Natural killer cell treated with Interleukin-12 subunit alpha and Interleukin-12 subunit beta and Interleukin-15 and Interleukin-18, amount 100 ng/mL, for 72 hours (primary cell): ENCODE measurements around the gene MOXD1. TPM values are rescaled to one million over a fixed set of nuclear protein-coding genes. Genes with fewer than 3 reads are reported as not detected.

Experiments
- ATAC-seq, 2 donors: fragments of 150-1000 bp; cut with Tn5 transposase in 1 of 2; sonication (Bioruptor Pico), chemical (Tn5 transposase) in 1 of 2; 2 replicates each; pipeline ENCODE4 v1.10.0; 2021
- DNase-seq: peaks from one replicate; pipeline ENCODE4 v3.0.0; 2022; ENCODE audit warnings: low spot score
- H3K27ac Mint-ChIP-seq, 2 donors: 1 replicate in 1 of 2; 2 replicates in 1 of 2; pipeline ENCODE4 v1.8.0; 2022; ENCODE audit warnings: mixed read lengths in 2 of 2, mild to moderate bottlenecking in 1 of 2, moderate library complexity in 1 of 2
- H3K27me3 Mint-ChIP-seq, 2 donors: 1 replicate in 1 of 2; 2 replicates in 1 of 2; pipeline ENCODE4 v1.8.0; 2022; ENCODE audit warnings: mixed read lengths in 2 of 2
- H3K36me3 Mint-ChIP-seq: one replicate; pipeline ENCODE4 v1.8.0; 2022; ENCODE audit warnings: mixed read lengths
- H3K4me1 Mint-ChIP-seq, 2 donors: 1 replicate in 1 of 2; 2 replicates in 1 of 2; pipeline ENCODE4 v1.8.0; 2022; ENCODE audit warnings: low read depth in 2 of 2, mixed read lengths in 2 of 2, mild to moderate bottlenecking in 1 of 2
- H3K4me3 Mint-ChIP-seq: one replicate; pipeline ENCODE4 v1.8.0; 2022; ENCODE audit warnings: mixed read lengths
- H3K9me3 Mint-ChIP-seq: 2 replicates; pipeline ENCODE4 v1.8.0; 2022; ENCODE audit warnings: mixed read lengths
- total RNA-seq, 2 donors: library from RNA; stranded (reverse); gene quantifications; one replicate each; pipeline ENCODE4 v1.2.3, GENCODE V29; 2022

The MOXD1 gene
- total RNA-seq, 2 donors from 2014 or later: 0.70 TPM; not detected in 1

DNA sequence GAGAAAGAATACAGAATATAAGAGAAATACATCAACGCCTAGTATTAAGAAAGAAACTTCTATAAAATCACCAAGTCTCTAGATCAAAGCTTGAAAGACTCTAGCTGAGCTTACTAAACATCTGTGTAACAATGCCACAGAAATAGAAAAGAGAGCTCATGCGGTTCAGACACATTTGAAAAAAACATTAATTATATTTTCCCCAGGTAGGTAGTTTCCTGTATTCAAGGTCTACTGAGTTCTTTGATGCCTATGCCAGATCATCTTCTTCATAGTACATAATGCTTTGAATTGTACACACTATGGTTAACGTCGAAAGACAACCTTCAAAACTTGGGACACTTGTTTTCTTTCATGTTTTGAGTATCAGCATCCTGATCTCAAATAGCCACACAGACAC is 11.3 kb downstream of the MOXD1 start:
- H3K4me1 Mint-ChIP-seq: peaks cover 0 to 3% of the 10 kb centered on the region in 2 donors
- H3K4me3 Mint-ChIP-seq: no peak overlapping the region
- H3K9me3 Mint-ChIP-seq: peaks cover 8% of the 10 kb centered on the region
- DNase-seq (no peak), ATAC-seq (no peak)
- H3K27ac Mint-ChIP-seq: no peak overlapping the region
- H3K27me3 Mint-ChIP-seq: peaks cover 15 to 44% of the 10 kb centered on the region in 2 donors
- H3K36me3 Mint-ChIP-seq: peaks cover 12% of the 10 kb centered on the region

DNA sequence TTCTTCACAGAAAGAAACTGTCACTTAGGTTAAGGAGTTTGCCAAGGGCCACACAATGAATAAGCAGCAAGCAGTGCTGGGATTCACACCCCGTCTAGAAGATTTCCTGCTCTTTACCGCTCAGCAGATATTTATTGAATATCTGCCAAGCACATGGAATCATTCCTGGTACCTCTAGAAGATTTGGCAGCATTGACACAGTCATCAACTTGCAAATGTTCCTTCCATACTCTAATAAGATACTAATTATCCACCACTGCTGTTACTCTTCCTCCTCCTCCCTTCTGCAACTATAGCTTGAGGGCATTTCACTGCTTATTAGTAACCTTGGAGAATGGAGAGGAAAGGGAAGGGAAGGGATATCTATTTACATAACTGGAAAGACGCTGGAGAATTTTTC is 13.0 kb downstream of the MOXD1 start:
- DNase-seq (no peak), ATAC-seq (no peak)
- Mint-ChIP-seq H3K36me3 (no peaks in the 10 kb centered on the region), H3K4me1 (no peaks in the 10 kb centered on the region), H3K27ac (no peak overlapping the region), H3K27me3 (peaks cover 19 to 42% of the 10 kb centered on the region in 2 donors), H3K9me3 (peaks cover 4% of the 10 kb centered on the region), H3K4me3 (no peak overlapping the region)

DNA sequence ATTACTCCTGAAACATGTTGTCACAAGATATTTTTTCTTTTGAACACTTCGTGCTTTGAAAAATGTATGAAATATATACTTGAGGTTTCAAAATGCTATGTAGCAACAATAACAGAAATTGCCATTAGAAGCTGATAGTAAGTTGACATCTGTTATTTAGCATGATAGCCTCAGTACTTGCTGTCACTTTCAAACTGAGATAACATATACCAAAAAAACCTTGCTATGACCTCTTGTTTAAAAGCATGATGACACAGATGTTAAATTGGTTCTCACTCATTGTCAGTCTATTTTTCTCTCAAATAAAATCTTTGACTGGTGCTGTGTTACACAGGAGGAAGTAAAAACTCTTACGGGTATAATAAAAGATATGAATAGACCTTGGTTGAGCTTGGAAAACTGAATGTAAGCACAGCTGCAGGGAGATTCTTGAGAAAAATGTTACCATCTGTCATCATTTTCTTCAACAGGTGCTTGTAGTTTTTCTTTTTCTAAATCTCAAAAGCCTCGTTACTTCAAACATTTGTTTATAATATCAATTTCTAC is 18.6 kb downstream of the MOXD1 start:
- Mint-ChIP-seq H3K36me3 (no peaks in the 10 kb centered on the region), H3K27ac (no peak overlapping the region), H3K4me3 (no peak overlapping the region), H3K27me3 (peaks cover 18 to 34% of the 10 kb centered on the region in 2 donors), H3K9me3 (no peaks in the 10 kb centered on the region), H3K4me1 (no peaks in the 10 kb centered on the region)
- ATAC-seq (no peak), DNase-seq (no peak)

- ATAC-seq (no peak), DNase-seq (no peak)
- no peak overlapping the region for H3K27ac Mint-ChIP-seq
- no peak overlapping the region for H3K4me3 Mint-ChIP-seq
- H3K4me1 Mint-ChIP-seq: no peaks in the 10 kb centered on the region
- no peaks in the 10 kb centered on the region for H3K9me3 Mint-ChIP-seq
- no peaks in the 10 kb centered on the region for H3K36me3 Mint-ChIP-seq
- H3K27me3 Mint-ChIP-seq: peaks cover 18 to 32% of the 10 kb centered on the region in 2 donors
These were observed 19.9 kb downstream of the MOXD1 start for GRCh38 chr6:132381381-132381780.

GRCh38 chr6:132380358-132381029 is 20.8 kb downstream of the MOXD1 start:
- Mint-ChIP-seq H3K4me3 (no peak overlapping the region), H3K4me1 (no peaks in the 10 kb centered on the region), H3K36me3 (no peaks in the 10 kb centered on the region), H3K9me3 (no peaks in the 10 kb centered on the region), H3K27me3 (peaks cover 18 to 32% of the 10 kb centered on the region in 2 donors), H3K27ac (no peak overlapping the region)
- no peak for ATAC-seq
- no peak for DNase-seq

DNA sequence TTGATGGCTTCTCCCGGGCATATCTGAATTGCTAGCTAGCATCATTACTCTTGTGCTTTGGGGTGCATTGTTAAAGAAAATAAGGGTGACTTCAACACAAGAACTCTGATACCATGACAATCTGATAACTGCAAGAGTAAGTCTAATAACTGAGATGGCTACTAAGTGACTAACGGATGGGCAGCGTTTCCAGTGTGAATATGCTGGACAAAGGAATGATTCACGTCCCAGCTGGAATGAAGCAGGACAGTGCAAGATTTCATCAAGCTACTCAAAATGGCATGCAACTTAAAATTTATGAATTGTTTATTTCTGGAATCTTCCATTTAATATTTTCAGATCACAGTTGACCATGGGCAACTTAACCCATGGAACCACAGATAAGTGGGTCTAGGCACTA is 31.7 kb downstream of the MOXD1 start:
- no peaks in the 10 kb centered on the region for H3K36me3 Mint-ChIP-seq
- no peaks in the 10 kb centered on the region for H3K9me3 Mint-ChIP-seq
- H3K4me1 Mint-ChIP-seq: peaks cover 0 to 15% of the 10 kb centered on the region in 2 donors
- no peak overlapping the region for H3K4me3 Mint-ChIP-seq
- H3K27me3 Mint-ChIP-seq: peaks cover 16 to 40% of the 10 kb centered on the region in 2 donors
- DNase-seq (no peak), ATAC-seq (no peak)
- H3K27ac Mint-ChIP-seq: no peak overlapping the region

DNA sequence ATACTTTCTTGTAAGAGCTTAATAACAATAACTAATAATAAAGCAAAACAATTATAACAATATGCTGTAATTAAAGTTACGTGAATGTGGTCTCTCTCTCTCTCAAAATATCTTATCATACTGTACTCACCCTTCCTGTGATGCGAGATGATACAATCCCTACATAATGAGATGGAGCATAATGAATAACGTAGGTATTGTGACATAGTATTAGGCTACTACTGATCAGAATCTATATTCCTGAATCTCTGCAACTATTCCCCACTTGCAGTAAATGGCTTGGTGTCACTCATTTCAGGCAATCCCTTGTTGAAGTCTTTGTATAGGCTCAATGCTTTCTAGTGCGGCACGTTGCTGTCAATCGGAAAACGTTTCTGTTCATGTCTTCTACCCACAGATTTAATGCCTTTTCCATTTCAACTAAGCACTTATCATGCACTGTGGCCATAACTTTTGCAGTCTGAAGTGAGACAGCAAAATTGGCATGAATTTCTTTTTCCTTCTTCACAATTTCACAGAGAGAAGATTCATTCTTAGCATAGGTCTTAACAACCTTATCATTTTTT is 32.3 kb downstream of the MOXD1 start:
- Mint-ChIP-seq H3K27ac (no peak overlapping the region), H3K9me3 (no peaks in the 10 kb centered on the region), H3K36me3 (no peaks in the 10 kb centered on the region), H3K4me3 (no peak overlapping the region), H3K27me3 (peaks cover 15 to 39% of the 10 kb centered on the region in 2 donors), H3K4me1 (peaks cover 0 to 15% of the 10 kb centered on the region in 2 donors)
- no peak for ATAC-seq
- DNase-seq: no peak

- peaks cover 10 to 37% of the 10 kb centered on the region in 2 donors for H3K27me3 Mint-ChIP-seq
- no peaks in the 10 kb centered on the region for H3K9me3 Mint-ChIP-seq
- ATAC-seq: peak; percentile 64 to 89
- no peaks in the 10 kb centered on the region for H3K36me3 Mint-ChIP-seq
- DNase-seq: no peak
- peak overlapping the region in 1 of 2 donors; percentile 26 for H3K27ac Mint-ChIP-seq
- peak overlapping the region; percentile 33 for H3K4me3 Mint-ChIP-seq
- peaks cover 0 to 15% of the 10 kb centered on the region in 2 donors for H3K4me1 Mint-ChIP-seq
These were observed 35.9 kb downstream of the MOXD1 start for GRCh38 chr6:132365281-132365907.

GRCh38 chr6:132364306-132365074 is 36.8 kb downstream of the MOXD1 start:
- no peaks in the 10 kb centered on the region for H3K36me3 Mint-ChIP-seq
- no peak for DNase-seq
- H3K27me3 Mint-ChIP-seq: peaks cover 10 to 34% of the 10 kb centered on the region in 2 donors
- no peaks in the 10 kb centered on the region for H3K9me3 Mint-ChIP-seq
- H3K4me3 Mint-ChIP-seq: no peak overlapping the region
- no peak overlapping the region for H3K27ac Mint-ChIP-seq
- ATAC-seq: no peak
- peaks cover 0 to 15% of the 10 kb centered on the region in 2 donors for H3K4me1 Mint-ChIP-seq

- no peaks in the 10 kb centered on the region for H3K9me3 Mint-ChIP-seq
- no peaks in the 10 kb centered on the region for H3K36me3 Mint-ChIP-seq
- ATAC-seq (no peak), DNase-seq (no peak)
- peaks cover 4 to 21% of the 10 kb centered on the region in 2 donors for H3K27me3 Mint-ChIP-seq
- H3K27ac Mint-ChIP-seq: no peak overlapping the region
- no peak overlapping the region for H3K4me3 Mint-ChIP-seq
- peaks cover 2 to 15% of the 10 kb centered on the region in 2 donors for H3K4me1 Mint-ChIP-seq
These were observed 38.7 kb downstream of the MOXD1 start for GRCh38 chr6:132362442-132363185.

DNA sequence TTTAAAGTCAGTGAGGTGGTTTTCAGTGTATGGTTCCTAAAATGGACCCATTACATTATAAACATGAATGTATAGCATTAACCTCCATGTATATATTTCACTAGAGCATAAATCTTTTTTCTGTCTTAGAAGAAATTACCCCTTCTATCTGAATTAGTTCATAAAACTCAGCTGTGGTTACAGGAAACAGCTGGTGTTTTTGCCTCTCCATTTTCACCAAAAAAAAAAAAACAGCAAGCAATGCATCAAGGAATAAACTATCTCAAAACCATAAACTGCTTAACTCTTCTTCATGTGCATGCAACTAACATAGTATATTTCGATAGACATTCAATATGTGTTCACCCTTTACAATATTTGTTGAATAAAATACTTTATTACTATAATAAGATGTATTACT is 40.2 kb downstream of the MOXD1 start:
- H3K27ac Mint-ChIP-seq: no peak overlapping the region
- H3K9me3 Mint-ChIP-seq: no peaks in the 10 kb centered on the region
- no peak overlapping the region for H3K4me3 Mint-ChIP-seq
- DNase-seq: no peak
- H3K27me3 Mint-ChIP-seq: peaks cover under 1 to 16% of the 10 kb centered on the region in 2 donors
- no peak for ATAC-seq
- H3K36me3 Mint-ChIP-seq: no peaks in the 10 kb centered on the region
- H3K4me1 Mint-ChIP-seq: peaks cover 2 to 8% of the 10 kb centered on the region in 2 donors

DNA sequence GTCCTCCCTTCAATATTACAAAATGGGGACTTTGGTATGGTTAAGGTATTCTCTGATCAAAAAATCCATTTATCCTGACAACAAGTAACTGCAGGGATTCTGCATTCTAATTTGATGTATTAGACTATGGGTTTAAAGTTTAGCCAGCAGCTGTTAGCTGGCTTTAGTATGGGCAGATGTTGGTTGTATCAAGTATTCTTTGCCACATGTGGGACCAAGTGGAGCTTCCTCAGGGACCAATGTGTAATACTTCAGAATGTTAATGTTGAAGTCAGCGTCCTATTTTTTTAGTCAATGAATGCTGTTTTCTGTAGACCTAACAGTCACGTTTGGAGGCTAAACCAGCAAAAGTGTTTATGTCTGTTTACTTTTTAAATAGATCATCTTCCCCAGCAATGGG is 41.4 kb downstream of the MOXD1 start:
- Mint-ChIP-seq H3K4me1 (peaks cover 0 to 8% of the 10 kb centered on the region in 2 donors), H3K27me3 (peaks cover 0 to 7% of the 10 kb centered on the region in 2 donors), H3K27ac (no peak overlapping the region), H3K9me3 (no peaks in the 10 kb centered on the region), H3K4me3 (no peak overlapping the region), H3K36me3 (no peaks in the 10 kb centered on the region)
- ATAC-seq (no peak), DNase-seq (no peak)

DNA sequence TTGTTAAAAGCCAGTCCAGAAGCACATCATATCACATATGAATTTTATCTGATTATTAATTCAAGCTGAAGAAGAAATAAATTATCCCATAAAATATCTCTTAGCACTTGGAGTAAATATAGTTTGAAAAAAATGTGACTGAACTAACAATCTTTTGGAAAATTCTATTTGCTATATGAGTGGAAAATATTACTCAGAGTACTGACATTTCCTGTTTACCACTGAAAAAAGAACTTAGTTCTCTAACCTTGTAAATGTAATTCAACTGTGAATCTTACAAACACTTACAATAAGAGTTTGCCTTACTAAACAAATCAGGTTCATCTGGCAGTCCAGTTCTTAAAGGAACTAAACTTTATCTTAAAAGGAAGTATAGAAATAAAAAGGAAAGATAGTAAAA is 44.2 kb downstream of the MOXD1 start:
- peaks cover 6 to 16% of the 10 kb centered on the region in 2 donors for H3K4me1 Mint-ChIP-seq
- no peak overlapping the region for H3K4me3 Mint-ChIP-seq
- H3K27me3 Mint-ChIP-seq: peaks cover 2 to 15% of the 10 kb centered on the region in 2 donors
- H3K27ac Mint-ChIP-seq: no peak overlapping the region
- no peak for DNase-seq
- no peaks in the 10 kb centered on the region for H3K9me3 Mint-ChIP-seq
- no peaks in the 10 kb centered on the region for H3K36me3 Mint-ChIP-seq
- no peak for ATAC-seq
